ENCODE data around the gene THSD7A.

Gene THSD7A

GRCh38 chr7:11430841-11431240 is 401.2 kb downstream of the THSD7A start:
- no peak for TF ChIP-seq CTCF (IDR thresholded peaks at IDR 0.05; ENCODE audit: low read depth, low read length)
- DNase-seq (ENCODE audit: extremely low read depth, low read depth): no peak

- no peak for TF ChIP-seq CTCF (IDR thresholded peaks at IDR 0.05; ENCODE audit: low read depth, low read length)
Measured at GRCh38 chr7:11430112-11430511, 401.9 kb downstream of the THSD7A start.

GRCh38 chr7:11428877-11429581 is 403.0 kb downstream of the THSD7A start:
- no peak for DNase-seq (ENCODE audit: extremely low read depth, low read depth)
- no peak for TF ChIP-seq CTCF (IDR thresholded peaks at IDR 0.05; ENCODE audit: low read depth, low read length)

More at GRCh38 chr7:11430112-11430511, 401.9 kb downstream of the THSD7A start:
- no peak for DNase-seq (ENCODE audit: extremely low read depth, low read depth)

GRCh38 chr7:11427686-11428273 is 404.2 kb downstream of the THSD7A start:
- peak; percentile 34 for DNase-seq (ENCODE audit: extremely low read depth, low read depth)
- peak; percentile 79 for TF ChIP-seq CTCF (IDR thresholded peaks at IDR 0.05; ENCODE audit: low read depth, low read length)

- TF ChIP-seq CTCF (IDR thresholded peaks at IDR 0.05; ENCODE audit: low read depth, low read length): no peak
- no peak for DNase-seq (ENCODE audit: extremely low read depth, low read depth)
Measured at GRCh38 chr7:11424006-11424405, 408.0 kb downstream of the THSD7A start.

- TF ChIP-seq CTCF (IDR thresholded peaks at IDR 0.05; ENCODE audit: low read depth, low read length): no peak
- DNase-seq (ENCODE audit: extremely low read depth, low read depth): no peak
Measured at GRCh38 chr7:11420049-11420448, 411.9 kb downstream of the THSD7A start.

GRCh38 chr7:11416641-11417458 is 415.1 kb downstream of the THSD7A start:
- TF ChIP-seq CTCF (IDR thresholded peaks at IDR 0.05; ENCODE audit: low read depth, low read length): no peak
- no peak for DNase-seq (ENCODE audit: extremely low read depth, low read depth)
